Stimulated activated CD8-positive, alpha-beta memory T cell treated with anti-CD3 and anti-CD28 coated beads, Interleukin-7, amount 100 ng/mL, for 4 hours (primary cell): ENCODE results near the gene ERBB4.
"Not testable (repeated sequence)": the region's sequence is repeated elsewhere in the genome, so short reads cannot be mapped to it uniquely, and the experiment has no call there.

ENCODE experiments used
- DNase-seq, 2 donors: peaks; one replicate each; pipeline ENCODE4 v3.0.0-alpha.2; 2020; ENCODE audit warnings: low read depth in 2 of 2

ERBB4 gene

GRCh38 chr2:212076456-212076855 is 462.1 kb downstream of the ERBB4 start:
- DNase-seq: no peak

- no peak for DNase-seq
Observed at GRCh38 chr2:212073360-212073759, 465.2 kb downstream of the ERBB4 start.

GRCh38 chr2:212066546-212066945 is 472.1 kb downstream of the ERBB4 start:
- DNase-seq: no peak

- DNase-seq: no peak
Observed at GRCh38 chr2:212064318-212064717, 474.3 kb downstream of the ERBB4 start.

- no peak for DNase-seq
Observed at GRCh38 chr2:212052412-212053159, 486.0 kb downstream of the ERBB4 start.

- DNase-seq: no peak
Observed at GRCh38 chr2:212050871-212051270, 487.7 kb downstream of the ERBB4 start.

- DNase-seq: no peak
Observed at GRCh38 chr2:212042562-212042961, 496.0 kb downstream of the ERBB4 start.

- DNase-seq: no peak
Observed at GRCh38 chr2:212037062-212037461, 501.5 kb downstream of the ERBB4 start.

GRCh38 chr2:212034841-212035585 is 503.6 kb downstream of the ERBB4 start:
- no peak for DNase-seq

GRCh38 chr2:212033888-212034287 is 504.7 kb downstream of the ERBB4 start:
- DNase-seq: no peak

- no peak for DNase-seq
Observed at GRCh38 chr2:212032536-212033219, 505.9 kb downstream of the ERBB4 start.

GRCh38 chr2:212032032-212032431 is 506.6 kb downstream of the ERBB4 start:
- DNase-seq: no peak

- no peak for DNase-seq
Observed at GRCh38 chr2:212030709-212031108, 507.9 kb downstream of the ERBB4 start.

GRCh38 chr2:212028798-212029394 is 509.7 kb downstream of the ERBB4 start:
- DNase-seq: no peak

- DNase-seq: no peak
Observed at GRCh38 chr2:212027681-212028628, 510.6 kb downstream of the ERBB4 start.

GRCh38 chr2:212024040-212024439 is 514.6 kb downstream of the ERBB4 start:
- DNase-seq: no peak

GRCh38 chr2:212022966-212023365 is 515.6 kb downstream of the ERBB4 start:
- no peak for DNase-seq

GRCh38 chr2:212021947-212022346 is 516.7 kb downstream of the ERBB4 start:
- DNase-seq: no peak

- no peak for DNase-seq
Observed at GRCh38 chr2:212015588-212015987, 523.0 kb downstream of the ERBB4 start.

GRCh38 chr2:212013626-212014025 is 525.0 kb downstream of the ERBB4 start:
- no peak for DNase-seq

- not testable (repeated sequence) for DNase-seq
Observed at GRCh38 chr2:212010305-212010704, 528.3 kb downstream of the ERBB4 start.
